SK-N-MC (cell line): ENCODE results near the gene MOB3A.

Source experiments
- EZH2 ChIP-seq: fragments of 200-600 bp; sonication (generic); IDR thresholded peaks from one replicate; pipeline ENCODE4 v1.6.1; 2017; ENCODE audit warnings: antibody characterized with exemption
- POLR2AphosphoS5 ChIP-seq: IDR thresholded peaks from 2 replicates; pipeline ENCODE4 v1.6.1; 2012; ENCODE audit warnings: mild to moderate bottlenecking, low read depth, low read length, borderline replicate concordance

- no peak for TF ChIP-seq EZH2
- no peak for TF ChIP-seq POLR2AphosphoS5
Observed at GRCh38 chr19:2079076-2079864, 16.9 kb downstream of the MOB3A start.
